GM13977 (cell line): ENCODE results near the gene RNU6-7.

Experiments used
- DNase-seq: peaks from one replicate; pipeline ENCODE4 v3.0.0; 2012; ENCODE audit warnings: low spot score
- in situ Hi-C: fragments of 300-500 bp; cut with MboI; formaldehyde crosslinking; loops from one replicate; pipeline ENCODE4 v1.12.0; 2022; ENCODE audit warnings: low sequenced_read_pairs, low pct_unique_long_range_greater_than_20kb, mixed read lengths, inconsistent platforms; ENCODE audit not compliant: unreplicated experiment
- TF ChIP-seq, protein P1 (sequence below): IDR thresholded peaks from 2 replicates; pipeline ENCODE4 v1.5.1; 2012; ENCODE audit warnings: mild to moderate bottlenecking, control low read depth; ENCODE audit not compliant: insufficient read depth; ENCODE audit errors: extremely low read depth, missing control alignments

The RNU6-7 gene

DNA sequence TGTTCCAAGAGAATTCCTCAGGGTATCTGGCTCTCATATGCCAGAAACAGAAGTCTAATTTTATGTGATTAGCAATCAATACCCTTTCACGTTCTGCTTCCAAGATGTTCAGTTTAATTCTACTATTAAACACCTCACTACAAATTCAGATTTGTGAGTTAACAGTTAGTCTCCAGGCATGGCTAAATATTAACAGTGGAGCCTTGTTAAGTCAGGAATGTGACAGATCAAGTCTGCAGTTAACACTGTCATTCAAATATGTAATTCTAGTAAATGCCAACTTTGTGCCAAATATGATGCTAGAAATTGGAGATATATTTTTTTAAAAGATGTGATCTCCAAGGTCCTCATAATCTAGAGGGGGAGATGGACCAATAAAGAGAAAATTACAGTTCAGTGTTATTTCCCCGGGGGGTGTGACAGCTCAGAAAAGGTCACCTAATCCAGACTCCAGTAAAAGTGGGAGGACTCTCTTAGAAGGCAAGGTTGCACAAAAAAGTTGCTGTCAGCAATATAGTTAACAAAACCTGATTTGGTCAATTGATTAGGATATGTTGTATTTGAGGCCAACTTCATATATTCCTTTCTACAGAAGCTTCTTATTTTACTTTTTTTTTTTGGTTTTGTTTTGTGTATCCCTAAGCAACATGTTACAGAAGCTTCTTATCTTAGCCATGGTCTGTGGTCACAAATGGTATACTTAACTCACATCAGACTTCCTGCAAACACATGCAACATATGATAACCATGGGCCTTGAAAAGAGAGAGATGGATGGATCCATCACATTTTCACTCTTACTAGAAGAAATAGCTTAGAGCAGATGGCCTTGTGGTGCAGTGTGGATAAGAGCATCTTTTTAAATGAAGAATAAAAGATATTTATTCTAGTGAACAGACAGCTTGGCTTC, 18.4 kb upstream of the RNU6-7 start:
- TF ChIP-seq, protein P1, sequence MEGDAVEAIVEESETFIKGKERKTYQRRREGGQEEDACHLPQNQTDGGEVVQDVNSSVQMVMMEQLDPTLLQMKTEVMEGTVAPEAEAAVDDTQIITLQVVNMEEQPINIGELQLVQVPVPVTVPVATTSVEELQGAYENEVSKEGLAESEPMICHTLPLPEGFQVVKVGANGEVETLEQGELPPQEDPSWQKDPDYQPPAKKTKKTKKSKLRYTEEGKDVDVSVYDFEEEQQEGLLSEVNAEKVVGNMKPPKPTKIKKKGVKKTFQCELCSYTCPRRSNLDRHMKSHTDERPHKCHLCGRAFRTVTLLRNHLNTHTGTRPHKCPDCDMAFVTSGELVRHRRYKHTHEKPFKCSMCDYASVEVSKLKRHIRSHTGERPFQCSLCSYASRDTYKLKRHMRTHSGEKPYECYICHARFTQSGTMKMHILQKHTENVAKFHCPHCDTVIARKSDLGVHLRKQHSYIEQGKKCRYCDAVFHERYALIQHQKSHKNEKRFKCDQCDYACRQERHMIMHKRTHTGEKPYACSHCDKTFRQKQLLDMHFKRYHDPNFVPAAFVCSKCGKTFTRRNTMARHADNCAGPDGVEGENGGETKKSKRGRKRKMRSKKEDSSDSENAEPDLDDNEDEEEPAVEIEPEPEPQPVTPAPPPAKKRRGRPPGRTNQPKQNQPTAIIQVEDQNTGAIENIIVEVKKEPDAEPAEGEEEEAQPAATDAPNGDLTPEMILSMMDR = no peak
- in situ Hi-C loops = no loop called here
- DNase-seq = no peak

DNA sequence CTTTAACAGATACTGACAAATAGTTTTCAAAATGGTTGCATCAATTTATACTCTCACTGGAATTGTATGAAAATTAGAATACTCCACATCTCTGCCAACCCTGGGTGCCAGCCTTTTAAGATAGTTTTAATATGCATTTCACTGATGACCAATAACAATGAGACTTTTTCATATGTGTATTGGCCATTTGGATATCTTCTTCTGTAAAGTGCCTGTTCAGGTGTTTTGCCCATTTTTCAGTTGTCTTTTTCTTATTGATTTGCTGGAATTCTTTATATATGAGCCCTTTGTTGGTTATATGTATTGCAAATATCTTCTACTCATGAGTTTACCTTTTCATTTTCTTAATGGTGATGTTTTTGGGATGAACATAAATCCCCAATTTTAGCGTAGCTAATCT, 16.7 kb upstream of the RNU6-7 start:
- DNase-seq = no peak
- in situ Hi-C loops = no loop called here
- TF ChIP-seq, protein P1 = no peak

DNA sequence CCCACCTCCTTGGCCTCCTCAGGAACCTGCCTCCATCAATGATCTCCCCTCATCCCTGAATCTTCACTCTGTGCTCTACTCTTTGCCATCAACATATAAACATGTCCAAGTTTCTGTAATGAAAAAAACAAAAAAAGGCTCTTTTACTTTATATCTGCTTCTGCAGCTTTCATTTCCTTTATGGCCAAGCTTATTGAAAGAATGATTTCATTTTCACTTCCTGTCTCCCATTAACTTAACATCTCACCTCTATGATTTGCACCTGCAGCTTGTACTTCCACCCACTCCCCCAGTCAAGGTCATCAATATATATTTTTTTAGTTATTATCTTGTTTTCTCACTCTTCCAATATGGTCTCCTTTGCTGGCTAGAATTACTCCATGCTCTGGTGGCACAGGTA, 15.6 kb upstream of the RNU6-7 start:
- in situ Hi-C loops = no loop called here

DNA sequence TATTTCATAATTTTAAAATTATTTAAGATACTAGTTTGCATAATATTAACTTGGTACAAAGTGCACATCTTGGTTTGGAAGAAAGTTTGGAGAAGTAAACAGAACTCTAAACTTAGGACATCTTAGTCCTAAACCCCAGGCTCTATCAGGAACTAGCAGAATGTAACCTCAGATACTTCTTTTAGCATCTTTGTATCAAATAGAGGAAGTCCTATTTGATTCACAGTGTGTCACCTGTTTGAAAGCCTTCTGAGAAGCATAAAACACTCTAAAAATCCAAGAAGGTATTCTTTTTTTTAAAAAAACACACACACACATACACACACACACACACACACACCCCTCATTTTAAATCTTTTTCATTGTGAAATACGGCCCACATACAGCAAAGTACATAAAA, 12.0 kb upstream of the RNU6-7 start:
- DNase-seq = no peak
- TF ChIP-seq, protein P1 = no peak
- in situ Hi-C loops = no loop called here

More for the DNA sequence above, 15.6 kb upstream of the RNU6-7 start:
- TF ChIP-seq, protein P1 = no peak
- no peak for DNase-seq

DNA sequence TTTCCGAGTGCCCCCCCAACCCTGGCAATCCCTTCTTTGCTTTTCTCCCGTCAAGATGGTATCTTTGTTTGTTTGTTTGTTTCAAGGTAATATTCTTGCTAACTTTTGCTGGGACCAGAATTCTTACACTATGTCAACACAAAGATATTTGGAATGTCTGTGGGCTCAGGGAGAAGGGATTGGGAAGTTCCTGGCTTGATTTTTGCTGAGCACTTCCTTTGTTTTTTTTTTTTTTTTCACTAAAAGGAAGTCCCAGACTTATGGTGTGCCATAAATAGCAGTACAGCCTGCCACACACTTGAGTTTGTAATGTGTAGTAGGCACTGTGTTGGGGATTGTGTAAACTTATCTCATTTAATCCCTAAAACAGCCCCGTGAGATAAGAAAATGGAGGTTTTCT, 11.2 kb upstream of the RNU6-7 start:
- no peak for DNase-seq
- in situ Hi-C loops = no loop called here
- TF ChIP-seq, protein P1 = no peak

DNA sequence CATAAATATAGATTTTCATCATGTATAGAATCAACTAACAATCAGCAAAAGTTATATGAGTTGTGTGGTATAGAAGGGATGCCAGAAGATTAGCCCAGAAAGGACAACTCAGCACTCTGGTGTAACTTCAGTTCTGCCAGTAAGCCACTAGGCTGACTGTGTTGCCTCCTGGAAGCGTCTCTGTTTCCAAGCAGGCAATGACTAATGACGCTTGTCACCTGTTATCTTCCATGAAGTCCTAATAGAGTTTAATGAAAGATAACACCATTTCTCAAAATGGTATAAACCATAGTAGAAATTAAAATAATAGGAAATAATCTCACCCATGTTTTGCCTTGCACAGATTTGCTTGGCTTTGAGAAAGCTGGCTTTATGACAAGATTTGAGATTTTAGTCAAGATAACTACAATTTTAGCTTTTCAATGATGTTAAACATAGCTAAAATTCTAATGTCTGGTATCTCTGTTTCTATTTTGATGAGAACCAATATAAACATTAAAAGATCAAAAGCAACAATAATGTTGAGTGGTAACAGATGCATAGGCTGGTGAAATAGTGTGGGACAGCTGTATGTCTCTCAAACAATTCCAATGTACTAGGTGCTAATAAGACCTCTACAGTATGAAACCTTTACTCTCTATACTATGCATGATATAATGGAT, 9.0 kb upstream of the RNU6-7 start:
- no peak for DNase-seq
- in situ Hi-C loops = no loop called here
- TF ChIP-seq, protein P1 = no peak
